ENCODE results near the gene PPP1R14C. TPM values are rescaled to one million over a fixed set of nuclear protein-coding genes. Genes with fewer than 3 reads are reported as not detected.

PPP1R14C gene, protein sequence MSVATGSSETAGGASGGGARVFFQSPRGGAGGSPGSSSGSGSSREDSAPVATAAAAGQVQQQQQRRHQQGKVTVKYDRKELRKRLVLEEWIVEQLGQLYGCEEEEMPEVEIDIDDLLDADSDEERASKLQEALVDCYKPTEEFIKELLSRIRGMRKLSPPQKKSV
- 10 to 100 TPM; 11.4 to 29.8 (median 18.2) TPM for polyA plus RNA-seq (ENCODE audit: insufficient read depth in 1 of 5, insufficient read length in 5 of 5, low replicate concordance in 1 of 5)
- long read RNA-seq, donor 1, transcript PPP1R14C-201 (4 exons, 2,152 nt) = major isoform, 21 of 56 reads
- long read RNA-seq, donor 1, partial matches to known transcripts = 35 of 56 reads
- long read RNA-seq, donor 1, other reads (novel, unspliced or antisense) = 0 of 56 reads
- long read RNA-seq, donor 2, transcript PPP1R14C-201 (4 exons, 2,152 nt) = major isoform, 17 of 17 reads
- long read RNA-seq, donor 2, partial matches to known transcripts = 0 of 17 reads
- long read RNA-seq, donor 2, other reads (novel, unspliced or antisense) = 0 of 17 reads
- long read RNA-seq, donor 3, transcript PPP1R14C-201 (4 exons, 2,152 nt) = major isoform, 15 of 15 reads
- long read RNA-seq, donor 3, partial matches to known transcripts = 0 of 15 reads
- long read RNA-seq, donor 3, other reads (novel, unspliced or antisense) = 0 of 15 reads
- long read RNA-seq, donor 4, transcript PPP1R14C-201 (4 exons, 2,152 nt) = major isoform, 11 of 11 reads
- long read RNA-seq, donor 4, partial matches to known transcripts = 0 of 11 reads
- long read RNA-seq, donor 4, other reads (novel, unspliced or antisense) = 0 of 11 reads
- long read RNA-seq, donor 5, transcript PPP1R14C-201 (4 exons, 2,152 nt) = major isoform, 9 of 27 reads
- long read RNA-seq, donor 5, partial matches to known transcripts = 18 of 27 reads
- long read RNA-seq, donor 5, other reads (novel, unspliced or antisense) = 0 of 27 reads
- long read RNA-seq, donor 6, transcript PPP1R14C-201 (4 exons, 2,152 nt) = major isoform, 14 of 14 reads
- long read RNA-seq, donor 6, partial matches to known transcripts = 0 of 14 reads
- long read RNA-seq, donor 6, other reads (novel, unspliced or antisense) = 0 of 14 reads
- long read RNA-seq, donor 7, transcript PPP1R14C-201 (4 exons, 2,152 nt) = major isoform, 7 of 7 reads
- long read RNA-seq, donor 7, partial matches to known transcripts = 0 of 7 reads
- long read RNA-seq, donor 7, other reads (novel, unspliced or antisense) = 0 of 7 reads
- long read RNA-seq, donor 8, partial matches to known transcripts = 0 of 3 reads
- long read RNA-seq, donor 8, other reads (novel, unspliced or antisense) = 0 of 3 reads

DNA sequence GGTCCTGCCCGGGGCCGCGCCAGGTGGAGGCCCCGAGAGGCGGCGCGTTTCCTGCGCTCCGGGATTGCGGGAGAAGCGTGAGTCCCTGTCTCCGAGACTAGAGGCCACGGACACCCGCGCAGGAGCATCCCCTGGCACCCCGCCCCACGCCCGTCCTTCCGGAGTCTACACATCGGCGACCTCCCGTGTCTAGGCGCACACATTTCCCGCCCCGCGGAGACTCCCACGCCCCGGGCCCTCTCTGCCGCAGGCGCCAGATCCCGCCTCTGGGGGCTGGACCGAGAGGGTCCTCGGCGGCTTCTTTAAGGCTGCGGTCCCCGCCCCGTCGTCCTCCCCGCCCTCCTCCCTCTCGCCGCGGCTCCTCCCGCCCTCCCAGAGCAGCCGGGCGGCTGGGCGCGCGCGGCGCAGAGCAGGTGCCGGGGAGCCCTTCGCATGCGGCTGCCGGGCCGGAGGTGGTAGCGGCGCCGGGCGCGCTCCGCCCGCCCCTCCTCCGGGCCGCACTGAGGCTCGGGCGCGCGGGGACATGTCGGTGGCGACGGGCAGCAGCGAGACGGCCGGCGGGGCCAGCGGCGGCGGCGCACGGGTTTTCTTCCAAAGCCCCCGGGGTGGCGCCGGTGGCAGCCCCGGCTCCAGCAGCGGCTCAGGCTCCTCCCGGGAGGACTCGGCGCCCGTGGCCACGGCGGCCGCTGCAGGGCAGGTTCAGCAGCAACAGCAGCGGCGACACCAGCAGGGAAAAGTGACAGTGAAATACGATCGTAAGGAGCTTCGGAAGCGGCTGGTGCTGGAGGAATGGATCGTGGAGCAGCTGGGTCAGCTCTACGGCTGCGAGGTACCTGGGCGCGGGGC, at the start of gene PPP1R14C:
Gene PPP1R14C (plus strand): TSS at position 375 of the 846 bp plus-strand sequence. CDS start 149 bp downstream, at position 524.
- no peak for DNase-seq

DNA sequence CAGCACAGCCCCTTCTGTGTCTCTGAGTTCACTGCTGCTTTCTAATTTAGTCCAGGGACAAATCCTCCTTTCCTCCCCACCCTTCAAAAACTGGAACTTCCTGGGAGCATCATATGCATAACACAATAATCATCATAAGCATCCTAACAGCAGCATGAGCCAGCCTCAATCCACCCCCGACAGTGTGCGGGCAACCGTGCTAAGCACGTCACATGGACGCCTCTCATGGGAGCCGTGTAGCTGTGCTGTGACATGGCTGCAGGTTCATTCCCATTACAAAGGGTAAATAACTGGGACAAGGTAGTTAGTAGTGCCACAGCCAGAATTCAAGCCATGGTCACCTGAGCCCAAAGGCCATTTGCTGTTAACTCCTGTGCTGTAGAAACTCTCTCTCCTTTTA, 49.4 kb upstream of the PPP1R14C start:
- DNase-seq = no peak

DNA sequence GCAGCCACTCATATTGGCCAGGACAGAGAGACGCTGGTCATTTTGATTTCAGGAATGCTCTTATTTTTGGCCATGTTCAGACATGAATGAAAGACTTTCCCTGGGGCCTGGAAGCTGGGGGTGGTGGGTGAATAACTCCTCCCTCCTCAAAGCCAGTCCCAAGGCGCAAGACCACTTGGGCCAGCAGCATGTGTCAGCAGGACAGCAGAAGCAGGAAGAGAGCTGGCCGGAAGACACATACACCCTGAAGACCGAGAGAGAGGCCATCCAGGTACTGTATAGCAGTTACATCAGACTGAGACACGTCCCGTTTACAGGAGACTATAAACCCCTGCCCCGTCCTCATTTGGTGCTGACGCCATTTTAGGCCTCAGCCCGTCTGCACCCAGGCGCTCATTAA, 44.7 kb upstream of the PPP1R14C start:
- no peak for DNase-seq

DNA sequence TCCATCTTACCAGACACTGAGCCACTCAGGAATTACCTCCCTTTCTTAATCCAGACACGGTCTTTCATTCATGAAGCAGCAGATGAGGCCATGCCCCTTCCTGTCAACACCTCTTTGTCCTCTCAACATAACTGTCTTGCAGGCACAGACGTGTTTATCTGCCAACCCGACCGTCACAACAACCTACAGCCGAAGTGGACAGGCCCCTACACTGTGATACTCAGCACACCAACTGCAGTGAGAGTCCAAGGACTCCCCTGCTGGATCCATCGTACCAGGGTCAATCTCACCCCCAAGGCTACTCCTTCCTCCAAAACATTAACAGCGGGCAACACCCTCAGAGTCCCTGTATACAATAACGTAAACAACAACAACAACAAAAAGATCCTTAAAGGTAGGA, 43.3 kb upstream of the PPP1R14C start:
- no peak for DNase-seq

DNA sequence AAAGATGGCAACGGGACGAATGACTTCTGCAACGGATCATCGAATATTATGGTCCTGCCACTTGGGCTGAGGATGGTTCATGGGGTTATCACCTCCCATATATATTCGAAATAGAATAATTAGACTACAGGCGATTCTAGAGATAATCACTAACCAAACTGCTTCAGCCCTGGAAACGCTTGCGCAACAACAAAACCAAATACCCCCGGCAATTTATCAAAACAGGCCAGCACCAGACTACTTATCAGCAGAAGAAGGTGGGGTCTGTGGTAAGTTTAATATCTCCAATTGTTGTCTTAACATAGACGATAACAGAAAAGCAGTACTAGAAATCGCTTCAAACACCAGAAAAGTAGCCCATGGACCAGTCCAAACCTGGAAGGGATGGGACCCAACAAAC, 42.9 kb upstream of the PPP1R14C start:
- no peak for DNase-seq

DNA sequence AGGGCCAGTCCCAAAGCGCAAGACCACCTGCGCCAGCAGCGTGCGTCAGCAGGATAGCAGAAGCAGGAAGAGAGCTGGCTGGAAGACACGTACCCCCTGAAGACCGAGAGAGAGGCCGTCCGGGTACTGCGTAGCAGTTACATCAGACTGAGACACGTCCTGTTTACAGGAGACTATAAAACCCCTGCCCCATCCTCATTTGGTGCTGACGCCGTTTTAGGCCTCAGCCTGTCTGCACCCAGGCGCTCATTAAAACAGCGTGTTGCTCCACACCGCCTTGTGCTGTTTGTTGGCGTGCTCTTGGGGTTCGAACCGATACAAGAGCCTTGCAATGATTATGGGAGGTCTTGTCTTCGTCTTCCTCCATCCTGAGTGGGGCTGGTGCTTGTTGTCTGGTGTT, 42.1 kb upstream of the PPP1R14C start:
- DNase-seq = no peak

DNA sequence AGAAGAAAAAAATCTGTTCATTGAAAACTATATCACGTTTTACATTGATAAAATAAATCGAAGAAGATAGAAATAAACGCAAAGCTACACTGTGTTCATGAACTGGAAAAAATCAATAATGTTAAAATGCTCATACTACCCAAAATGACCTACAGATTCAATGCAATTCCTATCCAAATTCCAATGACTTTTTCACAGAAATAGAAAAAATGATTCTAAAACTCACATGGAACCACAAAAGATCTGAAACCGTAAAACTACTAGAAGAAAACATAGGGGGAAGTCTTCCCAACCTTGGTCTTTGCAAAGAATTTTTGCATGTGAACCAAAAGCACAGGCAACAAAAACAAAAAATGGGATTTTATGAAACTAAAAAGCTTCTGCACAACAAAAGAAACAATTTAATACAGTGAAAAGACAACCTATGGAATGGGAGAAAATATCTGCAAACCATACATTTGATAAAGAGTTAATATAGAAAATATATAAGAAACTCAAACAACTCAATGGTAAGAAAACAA, 40.0 kb upstream of the PPP1R14C start:
- DNase-seq = no peak

DNA sequence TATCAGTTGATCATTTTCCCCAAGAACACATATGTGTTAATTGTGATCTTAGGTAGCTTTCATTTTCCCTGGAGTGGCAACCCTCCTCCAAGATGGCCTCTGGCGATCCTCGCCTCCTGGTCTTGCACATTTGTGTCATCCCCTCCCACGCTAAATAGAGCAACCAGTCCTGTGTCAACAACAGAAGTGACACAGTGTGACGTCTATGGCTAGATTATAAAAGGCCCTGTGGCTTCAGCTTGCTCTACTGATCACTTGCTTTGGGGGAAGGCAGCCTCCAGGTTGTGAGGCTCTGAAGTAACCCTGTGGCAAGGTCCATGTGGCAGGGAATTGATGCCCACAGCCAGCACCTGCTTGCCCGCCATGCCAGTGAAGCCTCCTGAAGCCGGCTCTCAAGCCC, 30.6 kb upstream of the PPP1R14C start:
- DNase-seq = no peak

DNA sequence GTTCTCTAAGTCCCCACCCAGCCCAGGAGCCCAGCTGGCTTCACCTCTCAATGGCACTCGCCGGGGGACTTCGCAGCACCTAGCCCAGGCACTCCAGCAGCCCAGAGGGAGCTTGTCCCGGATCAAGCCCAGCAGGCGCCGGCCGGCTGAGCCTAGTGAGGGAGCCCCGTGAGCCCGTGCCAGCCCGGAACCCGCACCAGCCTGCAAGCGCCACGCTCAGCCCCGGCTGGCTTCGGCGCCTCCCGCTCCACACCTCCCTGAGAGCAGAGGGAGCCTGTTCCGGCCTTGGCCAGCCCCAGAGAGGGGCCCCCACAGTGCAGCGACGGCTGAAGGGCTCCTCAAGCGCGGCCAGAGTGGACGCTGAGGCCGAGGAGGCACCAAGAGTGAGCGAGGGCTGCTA, 27.1 kb upstream of the PPP1R14C start:
- no peak for DNase-seq

DNA sequence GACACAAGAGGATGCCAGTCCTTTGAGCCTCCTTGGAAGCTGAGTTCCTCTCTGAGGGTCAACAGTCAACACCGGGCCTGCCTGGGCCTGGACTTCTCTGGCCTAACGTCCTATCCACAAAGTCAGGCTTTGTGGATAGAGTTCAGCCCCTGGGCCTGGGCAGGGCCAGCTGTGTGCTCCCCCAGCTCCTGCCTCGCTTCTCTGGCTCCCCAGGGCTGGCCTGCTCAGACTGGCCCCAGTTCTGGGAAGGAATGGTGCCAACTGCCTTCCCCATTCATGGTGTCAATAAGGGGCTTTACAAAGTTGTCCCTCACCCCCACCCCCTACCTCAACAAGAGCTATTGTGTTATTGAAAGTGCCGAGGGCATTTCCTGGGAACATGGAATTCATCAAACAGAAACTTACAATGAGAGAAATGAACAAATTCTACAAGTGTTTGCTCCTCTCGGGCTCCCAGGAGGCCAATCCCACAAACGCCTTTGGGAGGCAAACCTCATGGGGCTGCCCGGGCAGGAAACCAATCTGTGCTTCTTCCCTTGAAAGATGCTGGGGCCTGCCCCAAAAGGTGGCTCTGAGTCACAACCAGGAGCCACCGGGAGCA, 26.5 kb upstream of the PPP1R14C start:
- DNase-seq = no peak

DNA sequence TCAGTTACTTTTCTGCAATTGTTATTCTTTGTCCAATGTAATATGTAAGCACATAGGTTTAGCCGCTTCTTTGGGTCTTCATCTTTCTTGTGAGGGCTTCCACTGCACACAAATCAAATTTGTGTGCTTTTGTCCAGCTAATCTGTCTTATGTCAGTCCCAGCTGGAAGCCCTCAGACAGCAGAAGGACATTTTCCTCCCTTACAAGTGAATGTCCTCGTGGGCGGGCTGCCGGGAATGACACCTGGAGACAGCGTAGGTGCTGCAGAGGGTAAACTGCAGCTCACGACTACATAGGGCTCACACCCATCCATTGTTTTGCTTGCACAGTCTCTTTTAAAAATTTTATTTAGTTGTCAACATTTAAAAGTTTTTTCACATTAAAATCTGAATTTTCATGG, 24.6 kb upstream of the PPP1R14C start:
- DNase-seq = no peak

DNA sequence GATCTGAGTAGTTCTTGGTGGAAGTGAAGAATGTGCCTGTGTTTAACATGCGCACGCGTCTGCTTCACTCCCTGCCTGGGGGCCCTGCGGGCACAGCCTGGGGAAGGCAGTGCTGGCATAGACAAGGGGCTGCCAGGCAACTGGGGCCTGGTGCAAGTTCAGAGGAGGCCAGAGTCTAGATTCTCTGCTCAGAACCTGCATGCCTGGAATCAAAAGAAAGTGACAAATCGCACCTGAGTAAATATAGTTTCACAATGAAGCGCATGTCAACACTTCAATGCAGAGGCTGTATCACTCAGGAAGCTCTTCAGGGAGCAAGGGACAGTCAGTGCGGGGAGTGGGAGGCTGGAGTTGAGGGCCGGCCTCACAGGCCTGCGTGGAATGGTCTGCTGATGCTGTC, 24.2 kb upstream of the PPP1R14C start:
- no peak for DNase-seq

DNA sequence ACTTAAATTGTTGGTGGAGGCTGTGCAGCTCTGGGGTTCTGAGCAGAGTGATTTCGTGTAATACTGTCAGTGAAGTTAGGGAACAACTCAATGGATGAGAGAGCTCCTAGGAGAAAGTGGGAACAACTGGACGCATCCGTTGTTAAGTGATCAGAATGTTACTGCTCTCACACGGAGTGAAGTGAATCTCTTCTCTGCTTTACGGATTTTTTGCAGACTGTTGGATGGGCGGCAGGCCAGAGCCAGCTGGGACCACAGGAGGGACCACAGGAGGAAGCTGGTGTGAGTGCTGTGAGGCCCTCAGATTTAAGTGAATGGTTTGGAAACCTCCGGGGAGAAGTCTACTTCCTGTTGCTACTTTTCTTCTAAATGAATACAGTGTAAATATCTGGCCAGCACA, 23.7 kb upstream of the PPP1R14C start:
- DNase-seq = no peak

DNA sequence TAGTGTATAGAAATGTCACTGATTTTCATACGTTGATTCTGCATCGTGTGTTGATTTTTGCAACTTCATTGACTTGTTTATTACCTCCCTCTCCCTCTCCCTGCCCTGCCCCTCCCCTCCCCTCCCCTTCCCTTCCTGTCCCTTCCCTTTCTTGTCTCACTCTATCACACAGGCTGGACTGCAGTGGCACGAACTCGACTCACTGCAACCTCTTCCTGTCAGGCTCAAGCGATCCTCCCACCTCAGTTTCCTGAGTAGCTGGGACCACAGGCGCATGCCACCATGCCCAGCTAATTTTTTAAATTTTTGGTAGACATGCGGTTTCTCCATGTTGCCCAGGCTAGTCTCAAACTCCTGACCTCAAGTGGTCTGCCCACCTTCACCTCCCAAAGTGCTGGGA, 19.2 kb upstream of the PPP1R14C start:
- DNase-seq = no peak

DNA sequence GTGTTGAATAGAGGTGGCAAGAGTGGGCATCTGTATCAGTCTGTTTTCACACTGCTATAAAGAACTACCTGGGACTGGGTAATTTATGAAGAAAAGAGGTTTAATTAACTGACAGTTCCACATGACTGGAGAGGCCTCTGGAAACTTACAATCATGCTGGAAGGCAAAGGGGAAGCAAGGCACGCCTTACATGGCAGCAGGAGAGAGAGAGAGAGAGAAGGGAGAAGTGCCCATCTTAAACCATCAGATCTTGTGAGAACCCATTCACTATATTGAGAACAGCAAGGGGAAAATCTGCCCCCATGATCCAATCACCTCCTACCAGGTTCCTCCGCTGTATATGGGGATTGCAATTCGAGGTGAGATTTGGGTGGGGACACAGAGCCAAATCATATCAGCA, 18.6 kb upstream of the PPP1R14C start:
- DNase-seq = no peak

DNA sequence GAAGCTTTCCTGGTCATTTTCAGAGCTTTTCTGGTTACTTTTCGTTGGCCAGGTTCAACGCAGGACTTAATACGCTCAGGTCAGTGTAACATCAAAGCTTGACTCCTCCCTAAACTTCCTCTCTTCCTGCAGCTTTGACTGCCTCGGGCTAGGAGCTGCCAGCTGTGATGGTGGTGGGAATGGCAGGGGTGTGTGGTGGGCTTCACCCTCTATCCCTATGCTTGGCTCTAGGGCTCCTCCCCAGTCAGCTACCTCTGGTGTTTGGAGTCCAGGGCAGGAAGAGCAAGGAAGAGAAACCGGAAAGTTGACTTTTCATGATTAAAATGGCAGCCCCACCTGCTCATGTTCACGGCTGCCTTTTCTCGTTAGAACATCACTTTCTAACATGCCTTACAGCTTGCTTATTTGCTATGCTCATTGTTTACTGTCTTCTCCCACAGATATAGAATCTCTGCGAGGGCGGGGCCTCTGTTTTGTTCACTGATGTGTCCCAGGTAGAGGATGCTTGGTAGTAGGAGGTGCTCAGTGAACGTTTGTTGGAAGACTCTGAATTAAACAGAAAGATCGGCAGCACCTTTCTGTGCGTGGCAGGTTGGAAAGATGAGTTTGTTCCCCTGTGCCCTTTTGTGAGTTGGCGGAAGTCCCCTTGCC, 16.1 kb upstream of the PPP1R14C start:
- no peak for DNase-seq

DNA sequence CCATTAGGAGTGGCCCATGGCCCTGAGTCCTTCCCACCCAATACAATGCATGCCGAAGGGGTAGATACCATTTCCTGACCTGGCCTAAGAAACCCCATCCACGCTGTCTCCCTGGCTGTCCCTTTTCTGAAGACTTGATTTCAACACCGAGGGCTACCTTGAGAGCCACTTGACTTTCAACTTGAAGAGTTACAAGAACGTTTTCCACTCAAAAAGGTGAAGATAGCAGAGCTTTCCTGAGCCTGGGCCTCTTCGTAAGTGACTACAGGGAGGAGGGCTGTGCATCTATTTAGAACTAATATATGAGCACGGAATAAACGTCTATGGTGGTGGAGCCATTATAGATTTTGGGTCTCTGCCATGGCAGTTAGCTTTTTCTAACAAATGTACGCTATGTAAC, 14.4 kb upstream of the PPP1R14C start:
- no peak for DNase-seq

DNA sequence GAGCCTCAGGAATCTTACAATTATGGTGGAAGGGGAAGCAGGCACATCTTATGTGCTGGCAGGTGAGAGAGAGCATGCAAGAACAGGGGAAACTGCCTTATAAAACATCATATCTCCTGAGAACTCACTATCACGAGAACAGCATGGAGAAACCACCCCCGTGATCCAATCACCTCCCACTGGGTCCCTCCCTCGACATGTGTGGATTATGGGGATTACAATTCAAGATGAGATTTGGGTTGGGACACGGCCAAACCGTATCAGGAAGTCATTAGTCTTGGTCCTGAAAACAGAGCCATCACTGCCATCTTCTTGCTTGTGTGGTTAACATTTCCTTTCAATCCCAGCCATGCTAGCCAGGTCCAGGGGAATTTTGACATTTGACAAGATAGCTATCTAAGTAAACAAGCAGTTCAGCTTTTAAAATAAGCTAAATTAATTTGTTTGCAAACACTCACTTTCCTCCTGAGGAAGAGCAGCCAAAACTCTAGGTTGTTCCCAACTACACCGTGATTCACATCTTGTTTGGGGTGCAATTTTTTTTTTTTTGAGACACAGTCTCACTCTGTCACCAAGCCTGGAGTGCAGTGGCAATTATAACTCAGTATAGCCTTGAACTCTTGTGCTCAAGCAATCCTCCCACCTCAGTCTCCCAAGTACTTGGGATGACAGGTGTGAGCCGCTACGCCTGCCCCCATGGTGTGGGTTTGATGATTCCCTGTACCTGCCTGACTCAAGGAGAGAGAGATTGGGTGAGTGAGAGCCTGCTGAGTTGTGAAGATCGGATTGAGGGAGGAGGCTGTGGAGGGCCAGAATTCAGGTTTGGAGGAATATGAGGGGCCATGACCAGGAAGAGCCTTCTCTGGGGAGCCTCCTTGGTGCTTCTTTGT, 13.0 kb upstream of the PPP1R14C start:
- DNase-seq = no peak

DNA sequence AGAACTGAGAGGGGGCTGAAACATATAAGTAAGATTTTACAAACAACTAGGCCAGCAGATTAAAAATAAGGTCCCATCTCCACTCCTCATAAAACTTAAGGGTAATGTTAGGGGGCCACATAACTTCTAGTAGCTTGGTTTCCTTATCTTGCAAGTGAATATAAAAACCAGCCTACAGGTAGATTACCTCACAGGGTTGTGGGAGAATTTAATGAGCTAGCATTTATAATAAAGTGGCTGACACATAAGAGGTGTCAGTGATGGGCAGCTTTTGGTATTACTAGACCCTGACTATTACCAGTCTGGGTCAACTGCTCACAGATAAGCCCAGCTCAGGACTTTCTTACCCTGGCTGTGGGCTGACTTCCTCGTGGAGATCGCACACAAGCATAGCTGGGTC, 9.2 kb upstream of the PPP1R14C start:
- no peak for DNase-seq

Data from right lung (tissue), 10 donors.